Posterior vena cava (tissue), 2 donors: Measurements from ENCODE around the gene NUP37. TPM values are rescaled to one million over a fixed set of nuclear protein-coding genes. Genes with fewer than 3 reads are reported as not detected.
"Not testable (repeated sequence)": the region's sequence is repeated elsewhere in the genome, so short reads cannot be mapped to it uniquely, and the experiment has no call there.

ENCODE experiments used
- DNase-seq: peaks from one replicate; pipeline ENCODE4 v3.0.0-alpha.2; 2020; ENCODE audit warnings: low spot score
- intact Hi-C, 2 donors: fragments of 100-400 bp; cut with DNase I; formaldehyde crosslinking; loops; one replicate each; pipeline versions ENCODE4 v1.14.1 to v1.14.2; 2022 to 2023
- total RNA-seq, 2 donors: library from RNA; stranded (reverse); fragmentation: NEBNext Ultra II Directional; extraction: Animal tissue kit (Norgen Biotek cat#: 25700); gene quantifications; one replicate each; pipeline ENCODE4 v1.2.1, GENCODE V29; 2021
- donor health status: DM: yes; HTN: yes; CAD: no.
- donor health status: DM: yes; HTN: yes; CAD: no.

Gene NUP37
- total RNA-seq, 2 donors from 2014 or later, result 14.2 to 15.7 TPM

DNA sequence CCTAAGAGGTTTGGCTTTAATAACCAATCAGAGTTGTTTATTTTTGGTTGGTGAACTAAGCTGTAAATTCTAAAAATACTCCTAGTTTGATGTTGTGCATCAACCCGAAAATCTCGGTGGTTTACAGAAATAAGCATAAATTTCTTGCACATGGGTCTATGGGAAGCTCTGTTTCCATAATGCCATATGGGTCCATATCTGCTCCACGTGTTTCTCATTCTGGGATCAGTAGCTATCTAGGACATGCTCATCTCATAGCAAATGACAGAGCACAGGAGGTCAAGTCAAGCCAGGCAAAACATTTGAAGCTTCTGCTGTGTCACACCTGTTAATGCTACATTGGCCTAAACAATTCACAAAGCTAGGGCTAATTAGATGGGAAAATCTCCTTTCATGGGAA, 23.1 kb downstream of the NUP37 start:
- intact Hi-C loops, result no loop called here

DNA sequence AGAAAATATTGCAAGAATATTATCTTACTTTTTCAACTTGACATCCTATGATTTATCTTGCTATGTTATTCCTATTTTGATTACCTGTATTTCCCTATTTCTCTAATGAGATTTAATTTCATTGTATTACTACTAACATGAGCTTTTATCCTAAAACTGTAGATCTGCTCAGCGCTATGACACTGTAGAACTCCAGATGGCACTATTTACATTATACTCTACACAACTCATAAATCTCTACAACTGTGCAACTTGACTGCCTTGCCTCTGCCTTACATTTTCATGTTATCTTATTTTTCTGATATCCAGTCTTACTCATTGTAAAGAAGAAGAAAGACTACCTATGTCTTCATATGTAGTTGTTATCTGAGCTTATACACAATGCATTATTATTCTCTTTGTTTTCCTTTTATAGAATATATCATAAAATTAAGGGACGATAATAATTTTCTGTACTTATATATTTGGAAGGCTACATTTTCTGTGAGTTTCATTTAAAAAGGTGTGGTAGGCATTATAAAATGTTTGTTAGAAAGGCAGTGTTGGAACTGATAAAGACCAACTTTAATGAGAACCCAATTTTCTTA, 24.1 kb downstream of the NUP37 start:
- intact Hi-C loops, result no loop called here
- no peak for DNase-seq

More for the DNA sequence above, 23.1 kb downstream of the NUP37 start:
- DNase-seq, result no peak

DNA sequence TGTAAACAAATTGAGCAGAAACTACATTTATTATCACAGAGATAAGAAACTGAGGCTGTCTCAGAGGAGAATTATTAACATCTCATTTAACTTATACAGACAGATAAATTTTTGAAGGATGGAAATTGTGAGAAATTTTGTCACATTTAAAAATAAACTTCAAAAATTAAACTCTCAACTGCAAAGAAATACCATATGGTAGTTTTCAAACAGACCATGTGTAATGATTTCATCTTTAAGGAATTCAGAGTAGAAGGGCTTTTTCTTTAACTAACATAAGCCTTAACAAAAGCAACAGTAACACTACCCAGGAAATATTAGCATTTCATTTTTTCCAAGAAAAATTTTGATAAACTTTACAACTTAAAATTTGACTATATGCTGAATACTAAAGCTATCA, 26.6 kb downstream of the NUP37 start:
- no peak for DNase-seq
- intact Hi-C loops, result no loop called here

DNA sequence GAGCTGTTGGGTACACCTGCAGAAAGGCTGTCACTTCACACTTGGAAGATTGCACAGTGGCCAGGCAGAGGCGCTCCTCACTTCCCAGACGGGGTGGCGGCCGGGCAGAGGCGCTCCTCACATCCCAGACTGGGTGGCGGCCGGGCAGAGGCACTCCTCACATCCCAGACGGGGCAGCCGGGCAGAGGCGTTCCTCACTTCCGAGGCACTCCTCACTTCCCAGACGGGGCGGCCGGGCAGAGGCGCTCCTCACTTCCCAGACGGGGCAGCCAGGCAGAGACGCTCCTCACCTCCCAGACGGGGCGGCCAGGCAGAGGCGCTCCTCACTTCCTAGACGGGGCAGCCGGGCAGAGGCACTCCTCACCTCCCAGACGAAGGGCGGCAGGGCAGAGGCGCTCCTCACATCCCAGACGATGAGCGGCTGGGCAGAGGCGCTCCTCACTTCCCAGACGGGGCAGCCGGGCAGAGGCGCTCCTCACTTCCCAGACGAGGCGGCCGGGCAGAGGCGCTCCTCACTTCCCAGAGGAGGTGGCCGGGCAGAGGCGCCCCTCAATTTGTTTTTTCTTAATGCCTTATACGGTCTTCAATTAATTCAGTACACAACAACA, 30.6 kb downstream of the NUP37 start:
- DNase-seq, intact Hi-C loops: not testable (repeated sequence)

DNA sequence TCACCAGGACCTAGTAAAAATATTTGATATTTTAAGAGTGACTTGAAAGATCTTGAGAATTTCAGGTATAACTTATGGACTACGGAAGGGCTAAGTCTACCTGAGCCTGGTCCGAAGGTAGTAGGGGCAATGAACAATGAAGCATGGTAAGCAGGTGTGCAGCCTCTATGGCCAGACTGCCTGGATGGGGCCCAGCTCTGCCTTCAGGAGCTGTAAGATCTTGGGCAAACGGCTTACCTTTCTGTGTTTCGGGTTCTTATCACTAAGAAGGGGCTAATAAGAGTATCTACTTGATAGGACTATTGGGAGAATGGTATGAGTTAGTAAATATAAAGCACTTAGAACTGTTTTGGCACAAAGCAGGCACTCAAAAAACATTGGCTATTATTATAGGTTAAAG, 39.1 kb downstream of the NUP37 start:
- DNase-seq, result no peak
- intact Hi-C loops, result no loop called here

DNA sequence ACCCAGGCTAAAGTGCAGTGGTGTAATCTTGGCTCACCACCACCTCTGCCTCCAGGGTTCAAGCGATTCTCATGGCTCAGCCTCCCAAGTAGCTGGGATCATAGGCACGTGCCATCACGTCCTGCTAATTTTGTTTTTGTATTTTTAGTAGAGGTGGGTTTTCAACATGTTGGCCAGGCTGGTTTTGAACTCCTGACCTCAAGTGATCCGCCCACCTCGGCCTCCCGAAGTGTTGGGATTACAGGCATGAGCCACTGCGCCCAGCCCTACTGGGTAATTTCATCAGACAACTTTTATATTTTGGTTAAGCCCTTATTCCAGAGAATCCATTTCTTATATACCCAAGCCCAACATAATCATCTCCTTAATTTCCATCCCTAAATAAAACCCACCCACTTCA, 47.8 kb downstream of the NUP37 start:
- DNase-seq, result peak; percentile 29
- intact Hi-C loops, result not testable (repeated sequence)

DNA sequence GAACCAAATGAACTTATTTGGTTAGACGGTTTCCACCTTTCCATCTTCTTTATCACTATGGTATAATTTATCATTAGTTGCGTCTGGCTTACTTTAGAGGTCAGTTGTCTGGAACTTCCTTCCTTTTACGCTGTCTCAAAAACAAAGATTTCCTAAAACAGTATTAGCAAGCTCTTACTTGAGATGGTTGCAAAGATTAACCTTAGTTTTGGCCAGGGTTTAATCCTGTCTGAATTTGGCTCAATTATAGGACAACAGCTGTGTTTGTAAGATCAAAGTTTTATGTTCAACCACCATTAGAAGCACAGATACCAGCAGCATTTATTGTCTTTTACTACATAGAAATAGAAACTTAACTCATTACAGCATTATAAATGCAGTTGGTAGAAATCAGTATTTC, 50.2 kb downstream of the NUP37 start:
- intact Hi-C loops, result no loop called here

DNA sequence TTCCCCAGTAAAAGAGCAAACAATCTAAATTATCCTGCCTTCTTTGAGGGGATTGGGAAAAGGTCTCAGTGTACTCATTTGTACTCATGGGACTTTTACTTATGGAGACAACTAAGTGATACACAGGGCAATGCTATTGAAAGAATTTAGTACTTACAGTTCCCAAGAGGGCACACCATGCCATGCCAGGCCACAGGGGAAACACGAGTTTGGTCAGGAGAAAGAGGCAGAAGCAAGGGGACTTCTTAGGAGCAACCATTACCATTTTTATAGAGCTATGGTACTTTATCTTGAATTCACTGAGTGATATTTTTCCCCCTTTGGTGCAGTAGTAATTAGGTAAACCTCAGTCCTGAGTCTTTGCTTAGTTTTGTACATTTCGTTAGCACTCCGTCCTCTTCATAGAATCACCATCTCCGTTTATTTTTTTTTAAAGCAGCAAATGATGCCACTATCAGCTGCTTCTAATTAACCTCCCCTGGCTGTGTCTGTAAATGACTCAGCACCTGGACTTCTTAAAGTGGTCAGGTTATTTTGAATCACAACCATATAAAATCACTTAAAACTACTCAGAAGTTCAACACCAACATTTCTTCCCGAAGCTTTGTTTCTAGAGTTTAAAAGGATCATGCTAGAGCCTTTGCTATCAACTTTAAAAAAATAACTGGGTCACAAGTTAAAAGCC, 52.2 kb downstream of the NUP37 start:
- intact Hi-C loops, result no loop called here
- no peak for DNase-seq

More for the DNA sequence above, 50.2 kb downstream of the NUP37 start:
- DNase-seq, result no peak

DNA sequence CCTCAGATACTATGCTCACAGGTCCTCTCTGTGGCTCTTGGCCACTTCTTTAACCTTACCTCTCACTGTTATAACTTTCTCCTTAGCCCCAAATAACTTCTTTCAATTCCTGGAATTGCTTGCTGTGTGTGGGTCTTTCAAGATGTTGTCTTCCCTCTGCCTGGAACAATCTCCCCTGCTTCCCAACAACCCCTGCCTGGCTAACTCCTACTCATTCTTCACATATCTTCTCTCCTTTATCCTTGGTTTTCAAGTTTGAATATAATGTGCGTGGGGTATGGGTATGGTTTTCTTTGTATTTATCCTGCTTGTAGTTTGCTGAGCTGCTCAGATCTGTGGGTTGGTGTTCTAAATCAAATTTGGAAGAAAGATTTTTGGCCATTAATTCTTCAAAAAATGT, 55.4 kb downstream of the NUP37 start:
- DNase-seq, result no peak
- intact Hi-C loops, result no loop called here

DNA sequence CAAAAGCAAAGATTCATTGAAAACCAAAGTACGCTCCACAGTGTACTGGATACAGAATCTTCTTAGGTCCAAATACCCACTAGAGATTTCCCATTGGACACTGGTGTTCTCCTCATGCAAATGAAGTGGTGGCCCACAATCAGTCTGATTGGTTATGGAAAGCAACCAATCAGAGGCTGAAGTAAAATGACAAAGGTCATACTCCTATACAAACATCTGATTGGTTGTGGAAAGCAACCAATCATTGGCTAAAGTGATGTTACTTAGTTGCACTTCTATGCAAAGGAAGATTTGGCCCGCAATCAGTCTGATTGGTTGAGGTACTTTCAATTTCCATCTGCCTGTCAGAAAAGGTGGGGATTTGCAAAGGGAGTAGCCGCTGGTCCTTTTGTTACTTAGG, 56.8 kb downstream of the NUP37 start:
- DNase-seq, result no peak
- intact Hi-C loops, result no loop called here

DNA sequence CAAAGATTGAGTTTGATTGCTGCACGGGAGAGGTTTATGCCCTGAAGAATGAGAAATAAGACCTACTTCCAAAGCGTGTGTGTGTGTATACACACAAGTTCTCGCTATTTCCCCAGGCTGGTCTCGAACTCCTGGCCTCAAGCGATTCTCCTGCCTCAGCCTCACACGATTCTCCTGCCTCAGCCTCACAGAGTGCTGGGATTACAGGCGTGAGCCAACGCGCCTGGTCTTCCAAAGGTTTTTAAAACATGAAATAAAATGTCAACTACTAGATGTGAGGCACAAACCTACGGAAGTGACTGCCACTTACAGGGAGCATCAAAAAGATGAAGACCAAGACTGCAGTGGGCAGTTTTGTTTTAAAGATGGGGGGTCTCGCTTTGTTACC, 57.5 kb downstream of the NUP37 start:
- peak; percentile 28 for DNase-seq
- intact Hi-C loops, result no loop called here

DNA sequence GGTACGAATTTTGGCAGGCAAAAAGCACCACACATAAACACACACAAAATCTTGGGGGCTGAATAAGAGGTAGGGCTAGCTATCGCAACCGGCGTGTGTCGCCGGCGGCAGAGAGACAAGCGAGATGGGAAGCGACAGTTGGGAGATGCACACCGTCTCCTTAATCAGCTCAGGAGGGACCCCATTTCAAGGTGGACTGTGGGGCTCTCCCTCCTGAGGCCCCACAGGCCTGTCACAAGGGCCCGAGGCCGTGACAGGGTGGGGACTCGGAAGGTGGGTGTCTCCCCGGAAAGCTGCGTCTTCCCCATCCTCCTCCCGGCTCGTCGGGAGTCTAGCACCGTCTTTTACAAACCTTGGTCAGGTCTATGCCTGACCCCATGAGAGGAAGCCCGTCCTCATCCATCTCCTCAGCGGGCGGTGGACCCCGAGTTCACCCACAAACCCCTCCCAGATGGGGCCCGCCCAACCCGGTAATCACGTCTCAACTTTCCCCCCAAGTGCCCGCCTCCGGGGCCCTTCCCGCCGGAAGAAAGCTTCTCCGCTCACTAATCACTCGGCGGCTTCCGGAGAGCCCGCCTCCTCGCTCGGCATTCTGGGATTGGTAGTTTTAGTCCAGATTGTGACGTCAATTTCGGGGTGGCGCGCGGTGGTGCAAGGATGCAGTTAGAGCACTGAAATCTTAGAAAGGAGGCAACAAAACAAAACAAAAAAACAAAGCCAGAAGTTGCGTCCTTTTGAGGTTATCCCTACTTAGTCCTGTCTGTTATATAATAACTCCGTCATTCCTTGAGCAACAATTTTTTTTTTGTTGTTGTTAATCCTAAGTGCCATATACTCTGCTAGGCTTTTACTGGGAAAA, 58.1 kb downstream of the NUP37 start, which contains the start of gene WASHC3:
Gene WASHC3, minus strand, starts transcription at position 432 of the 859 bp plus-strand sequence. Its CDS starts 29 bp downstream, at position 403.
- DNase-seq, result peak; percentile 99
- intact Hi-C loops, result no loop called here

DNA sequence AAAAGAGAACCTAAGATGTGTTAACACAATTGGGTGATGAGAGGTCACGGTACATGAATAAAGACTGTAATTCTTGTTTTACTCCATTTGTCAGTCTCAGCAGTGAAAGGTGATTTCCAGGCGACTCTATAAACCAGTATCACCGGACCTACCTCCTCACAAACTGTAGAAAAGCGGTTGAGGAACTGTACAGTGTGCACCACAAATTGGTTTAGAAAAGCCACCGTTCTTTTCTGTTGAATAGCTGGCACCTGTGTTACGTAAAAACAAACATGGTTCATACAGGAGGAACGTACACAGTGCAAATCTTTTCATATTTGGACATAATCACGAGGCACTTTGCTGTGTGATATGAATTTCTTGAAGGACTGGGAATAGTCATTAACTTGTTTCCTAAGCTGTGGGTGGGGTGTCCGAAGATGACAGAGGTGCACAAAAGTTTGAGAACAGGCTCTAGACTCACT, 58.8 kb downstream of the NUP37 start:
- intact Hi-C loops, result no loop called here
- no peak for DNase-seq

DNA sequence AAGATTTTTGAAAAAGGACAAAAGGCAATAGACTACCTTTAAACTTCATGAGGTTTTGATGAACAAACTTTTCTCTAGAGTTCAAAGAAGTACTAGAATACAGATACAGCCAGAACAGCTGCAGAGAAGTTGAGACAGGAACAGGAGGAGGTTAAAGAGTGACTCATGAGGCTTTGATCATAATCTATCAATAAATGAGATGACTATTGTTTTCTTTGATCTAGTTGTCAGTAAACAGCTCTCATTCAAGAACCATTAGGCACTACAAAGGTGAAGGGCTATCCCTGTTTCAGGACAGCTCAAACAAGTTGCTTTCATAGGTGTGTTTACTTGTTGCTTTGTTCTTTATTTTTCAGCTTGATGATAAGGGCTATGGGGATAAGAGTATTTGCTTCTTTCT, 60.6 kb downstream of the NUP37 start:
- no peak for DNase-seq
- intact Hi-C loops, result no loop called here

DNA sequence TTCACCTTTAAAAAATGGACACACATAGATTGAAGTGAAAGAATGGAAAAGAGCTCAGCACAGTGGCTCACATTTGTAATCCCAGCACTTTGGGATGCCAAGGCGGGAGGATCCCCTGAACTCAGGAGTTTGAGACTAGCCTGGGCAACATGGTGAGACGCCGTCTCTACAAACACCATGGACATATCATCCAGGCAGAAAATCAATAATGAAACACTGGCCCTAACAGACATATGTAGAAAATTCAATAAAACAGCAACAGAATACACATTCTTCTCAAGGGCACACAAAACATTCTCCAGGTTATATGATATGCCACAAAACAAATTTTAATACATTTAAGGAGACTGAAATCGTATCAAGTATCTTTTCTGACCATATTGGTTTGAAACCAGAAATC, 65.6 kb downstream of the NUP37 start:
- no peak for DNase-seq
- intact Hi-C loops, result no loop called here

DNA sequence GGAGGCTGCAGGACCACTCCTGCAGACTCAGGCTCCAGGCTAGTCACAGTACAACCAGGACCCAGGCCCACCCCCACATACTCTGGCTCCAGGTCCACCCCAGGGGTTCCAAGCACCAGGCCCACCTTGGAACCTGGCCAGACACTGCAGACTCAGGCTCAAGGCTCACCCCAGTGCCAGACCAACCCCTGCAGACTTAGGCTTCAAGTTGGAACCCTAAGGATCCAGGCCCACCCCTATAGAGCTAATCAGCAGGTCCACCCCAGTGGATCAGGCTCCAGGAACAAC, 66.9 kb downstream of the NUP37 start:
- intact Hi-C loops, result no loop called here
- no peak for DNase-seq

DNA sequence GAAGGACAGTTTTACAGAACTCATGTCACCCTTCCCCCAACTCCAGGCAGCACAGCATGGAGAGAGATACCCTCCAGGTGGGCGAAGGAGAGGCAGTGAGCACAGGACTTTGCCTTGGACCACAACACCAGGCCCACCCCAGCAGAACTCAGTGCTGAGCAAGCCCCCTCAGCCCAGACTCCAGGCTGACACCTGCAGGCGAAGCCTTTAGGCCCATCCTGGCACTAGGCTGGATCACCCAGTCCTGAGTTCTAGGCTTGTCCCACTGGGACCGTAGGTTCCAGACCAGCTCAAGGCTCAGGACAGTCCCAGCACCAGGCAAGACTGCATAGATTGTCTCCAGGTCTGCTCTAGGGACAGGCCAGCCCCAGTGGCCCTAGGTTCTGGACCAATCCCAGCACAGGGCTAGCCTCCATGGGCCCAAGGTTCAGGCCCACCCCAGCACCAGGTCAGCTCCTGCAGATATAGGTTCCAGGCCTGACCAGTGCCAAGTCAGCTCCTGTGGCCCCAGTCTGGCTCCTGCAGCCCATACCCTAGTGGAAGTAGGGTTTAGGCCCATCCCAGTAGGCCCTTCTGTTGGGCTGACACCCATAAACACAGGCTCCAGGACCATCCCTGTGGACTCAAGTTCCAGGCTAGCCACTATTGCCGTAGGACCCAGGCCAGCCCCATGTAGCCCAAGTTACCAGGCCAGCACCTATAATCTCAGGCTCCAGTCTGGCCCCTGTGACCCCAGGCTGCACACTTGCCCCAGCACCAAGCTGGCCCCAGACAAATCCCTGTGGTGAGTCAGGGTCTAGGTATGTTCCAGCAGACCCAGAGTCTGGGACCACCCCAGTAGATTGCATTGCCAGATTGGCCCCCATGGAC, 67.5 kb downstream of the NUP37 start:
- DNase-seq, result no peak
- intact Hi-C loops, result no loop called here

DNA sequence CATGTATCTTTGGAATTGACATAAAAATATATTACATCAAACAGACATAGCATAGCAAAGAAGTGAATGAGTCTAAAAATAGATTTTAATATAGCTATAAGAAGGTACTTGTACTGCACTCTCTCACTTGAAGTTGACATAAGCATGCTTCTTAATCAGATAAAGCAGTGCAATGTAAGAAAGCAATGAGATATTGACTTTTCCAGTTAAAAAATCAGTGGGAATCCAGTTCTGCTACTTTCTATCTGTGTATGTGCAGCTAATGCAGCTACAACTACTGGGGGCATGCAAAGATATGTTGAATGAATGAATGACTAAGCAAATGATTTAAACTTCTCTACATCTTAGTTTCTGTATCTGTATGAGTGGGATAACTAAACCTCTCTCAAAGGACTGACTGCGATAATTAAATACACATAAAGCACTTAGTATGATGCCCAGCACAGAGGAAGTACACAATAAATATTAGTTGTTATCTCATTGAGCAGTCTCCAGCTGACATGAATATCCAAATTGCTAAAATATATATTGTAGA, 68.4 kb downstream of the NUP37 start:
- DNase-seq, result no peak
- intact Hi-C loops, result no loop called here
